WTC11 (cell line): ENCODE data around the gene TMEM63C. TPM values are rescaled to one million over a fixed set of nuclear protein-coding genes. Genes with fewer than 3 reads are reported as not detected.

Source experiments
- ATAC-seq: fragments of 200-7000 bp; cut with Tn5 transposase; 2 replicates; pipeline ENCODE4 v1.10.0; 2021; ENCODE audit warnings: mild to moderate bottlenecking, moderate library complexity
- CTCF ChIA-PET: fragments of 300-600 bp; sonication (Branson Sonifier 250); formaldehyde crosslinking; loops from one replicate; lab custom pipeline; 2021; ENCODE audit warnings: antibody characterized with exemption; lab: Charles Lee
- POLR2A ChIA-PET: fragments of 350-600 bp; sonication (Branson Sonifier 250); formaldehyde crosslinking; loops from one replicate; lab custom pipeline; 2021; ENCODE audit warnings: antibody characterized with exemption; lab: Charles Lee
- DNase-seq: peaks from one replicate; pipeline ENCODE4 v3.0.0; 2021; ENCODE audit warnings: low spot score
- H3K27ac Mint-ChIP-seq: 2 replicates; pipeline ENCODE4 v1.8.0; 2021; ENCODE audit warnings: mixed read lengths
- H3K27me3 Mint-ChIP-seq: 2 replicates; pipeline ENCODE4 v1.8.0; 2021; ENCODE audit warnings: low read depth, mild to moderate bottlenecking, moderate library complexity, mixed read lengths
- H3K36me3 Mint-ChIP-seq: 2 replicates; pipeline ENCODE4 v1.8.0; 2021; ENCODE audit warnings: mixed read lengths
- H3K4me1 Mint-ChIP-seq: 2 replicates; pipeline ENCODE4 v1.8.0; 2022; ENCODE audit warnings: mixed read lengths
- H3K4me3 Mint-ChIP-seq: 2 replicates; pipeline ENCODE4 v1.8.0; 2021; ENCODE audit warnings: mild to moderate bottlenecking, moderate library complexity, mixed read lengths
- H3K9me3 Mint-ChIP-seq: 2 replicates; pipeline ENCODE4 v1.8.0; 2021; ENCODE audit warnings: mixed read lengths
- ARID4B ChIP-seq: sonication (generic); formaldehyde crosslinking; IDR thresholded peaks from 2 replicates; pipeline ENCODE4 v1.8.0; 2023; ENCODE audit warnings: missing genetic modification reagents, mild to moderate bottlenecking, borderline replicate concordance
- ATF3 ChIP-seq: sonication (generic); formaldehyde crosslinking; conservative IDR thresholded peaks from 2 replicates; pipeline ENCODE4 v1.8.1; 2022; ENCODE audit warnings: mild to moderate bottlenecking, missing genetic modification reagents
- ELF4 ChIP-seq: sonication (generic); formaldehyde crosslinking; IDR thresholded peaks from 2 replicates; pipeline ENCODE4 v1.8.1; 2022; ENCODE audit warnings: low read depth, mild to moderate bottlenecking, moderate library complexity, missing genetic modification reagents
- ETV6 ChIP-seq: sonication (generic); formaldehyde crosslinking; IDR thresholded peaks from 2 replicates; pipeline ENCODE4 v1.8.1; 2022; ENCODE audit warnings: mild to moderate bottlenecking, missing genetic modification reagents
- GRHL2 ChIP-seq: fragments of 250-450 bp; sonication (Bioruptor Pico); IDR thresholded peaks from 2 replicates; pipeline ENCODE4 v1.8.0; 2022; ENCODE audit warnings: mild to moderate bottlenecking, moderate library complexity; ENCODE audit not compliant: insufficient replicate concordance, severe bottlenecking
- HMGA2 ChIP-seq: fragments of 250-450 bp; sonication (Bioruptor Pico); IDR thresholded peaks from 2 replicates; pipeline ENCODE4 v1.4.0; 2021; ENCODE audit warnings: mild to moderate bottlenecking, moderate library complexity
- MAX ChIP-seq: sonication (generic); formaldehyde crosslinking; IDR thresholded peaks from 2 replicates; pipeline ENCODE4 v1.8.0; 2022; ENCODE audit warnings: mild to moderate bottlenecking, missing genetic modification reagents
- MLX ChIP-seq: sonication (generic); formaldehyde crosslinking; IDR thresholded peaks from 2 replicates; pipeline ENCODE4 v1.8.1; 2023; ENCODE audit warnings: mild to moderate bottlenecking, missing genetic modification reagents, moderate library complexity
- NFYB ChIP-seq: sonication (generic); formaldehyde crosslinking; conservative IDR thresholded peaks from 2 replicates; pipeline ENCODE4 v1.8.0; 2022; ENCODE audit warnings: low read depth, missing genetic modification reagents
- RELA ChIP-seq: sonication (generic); formaldehyde crosslinking; IDR thresholded peaks from 2 replicates; pipeline ENCODE4 v1.8.1; 2022; ENCODE audit warnings: missing genetic modification reagents, mild to moderate bottlenecking, borderline replicate concordance
- STAT6 ChIP-seq: sonication (generic); formaldehyde crosslinking; conservative IDR thresholded peaks from 2 replicates; pipeline ENCODE4 v1.8.1; 2023; ENCODE audit warnings: mild to moderate bottlenecking, low read depth, missing genetic modification reagents, moderate library complexity
- TCF7 ChIP-seq: sonication (generic); formaldehyde crosslinking; IDR thresholded peaks from 2 replicates; pipeline ENCODE4 v1.8.0; 2022; ENCODE audit warnings: mild to moderate bottlenecking, low read depth, missing genetic modification reagents, moderate library complexity
- TEAD4 ChIP-seq: sonication (generic); formaldehyde crosslinking; IDR thresholded peaks from 2 replicates; pipeline ENCODE4 v1.8.0; 2022; ENCODE audit warnings: mild to moderate bottlenecking, missing genetic modification reagents
- ZNF121 ChIP-seq: sonication (generic); formaldehyde crosslinking; IDR thresholded peaks from 2 replicates; pipeline ENCODE4 v1.8.0; 2023; ENCODE audit warnings: missing genetic modification reagents
- ZNF232 ChIP-seq: sonication (generic); formaldehyde crosslinking; IDR thresholded peaks from 2 replicates; pipeline ENCODE4 v1.8.0; 2022; ENCODE audit warnings: mild to moderate bottlenecking, missing genetic modification reagents
- ZNF416 ChIP-seq: fragments of 250-450 bp; sonication (Bioruptor Pico); IDR thresholded peaks from 2 replicates; pipeline ENCODE4 v1.9.0; 2021; ENCODE audit warnings: mild to moderate bottlenecking, inconsistent platforms
- ZNF671 ChIP-seq: fragments of 250-450 bp; sonication (Bioruptor Pico); IDR thresholded peaks from 2 replicates; pipeline ENCODE4 v1.8.0; 2021; ENCODE audit warnings: mild to moderate bottlenecking
- total RNA-seq: library from RNA; stranded (reverse); gene quantifications from 3 replicates; pipeline ENCODE4 v1.2.3, GENCODE V29; 2021

TMEM63C gene
- total RNA-seq, 1 experiment from 2014 or later, result 8.8 TPM

GRCh38 chr14:77273796-77274195 lies 92.2 kb downstream of the TMEM63C start (continued):
- TF ChIP-seq ARID4B (CRISPR knock-in tag), result no peak

GRCh38 chr14:77275041-77275580 lies 93.5 kb downstream of the TMEM63C start:
- ChIA-PET CTCF (interaction anchor here (0.7 to 4.7 kb wide), 10 partner anchors 16 to 402 kb away, joined by 3 to 26 read pairs (median 4); no protein-coding TSS in a partner anchor), POLR2A (no interaction called here)
- Mint-ChIP-seq H3K4me1 (peaks cover 5% of the 10 kb centered on the region), H3K27me3 (peaks cover 38% of the 10 kb centered on the region), H3K4me3 (no peak overlapping the region), H3K9me3 (no peaks in the 10 kb centered on the region), H3K36me3 (peaks cover 4% of the 10 kb centered on the region; the same call in 1 of the 2 replicates), H3K27ac (no peak overlapping the region)
- no peak for TF ChIP-seq TEAD4
- TF ChIP-seq MAX (CRISPR knock-in tag), result no peak
- TF ChIP-seq ZNF416 (CRISPR knock-in tag), result no peak
- TF ChIP-seq MLX (CRISPR knock-in tag), result no peak
- no peak for TF ChIP-seq NFYB (CRISPR knock-in tag)
- no peak for TF ChIP-seq ATF3 (CRISPR knock-in tag)
- no peak for TF ChIP-seq HMGA2 (CRISPR knock-in tag)
- no peak for TF ChIP-seq STAT6 (CRISPR knock-in tag)
- TF ChIP-seq ELF4 (CRISPR knock-in tag), result no peak
- no peak for TF ChIP-seq ZNF671 (CRISPR knock-in tag)
- TF ChIP-seq RELA, result no peak
- TF ChIP-seq ZNF232 (CRISPR knock-in tag), result no peak
- no peak for TF ChIP-seq GRHL2 (CRISPR knock-in tag)
- TF ChIP-seq ZNF121 (CRISPR knock-in tag), result no peak
- no peak for TF ChIP-seq ETV6 (CRISPR knock-in tag)
- no peak for TF ChIP-seq TCF7 (CRISPR knock-in tag)
- DNase-seq, result no peak
- ATAC-seq, result no peak
